HG03064 (cell line): ENCODE data around the gene CEBPG.

Experiments used
- ATAC-seq: cut with Tn5 transposase; IDR thresholded peaks from one replicate; pipeline ENCODE4 v1.9.1; 2021; ENCODE audit warnings: low read depth; ENCODE audit not compliant: unreplicated experiment

The CEBPG gene

GRCh38 chr19:33414667-33415605 lies 41.4 kb downstream of the CEBPG start:
- no peak for ATAC-seq

DNA sequence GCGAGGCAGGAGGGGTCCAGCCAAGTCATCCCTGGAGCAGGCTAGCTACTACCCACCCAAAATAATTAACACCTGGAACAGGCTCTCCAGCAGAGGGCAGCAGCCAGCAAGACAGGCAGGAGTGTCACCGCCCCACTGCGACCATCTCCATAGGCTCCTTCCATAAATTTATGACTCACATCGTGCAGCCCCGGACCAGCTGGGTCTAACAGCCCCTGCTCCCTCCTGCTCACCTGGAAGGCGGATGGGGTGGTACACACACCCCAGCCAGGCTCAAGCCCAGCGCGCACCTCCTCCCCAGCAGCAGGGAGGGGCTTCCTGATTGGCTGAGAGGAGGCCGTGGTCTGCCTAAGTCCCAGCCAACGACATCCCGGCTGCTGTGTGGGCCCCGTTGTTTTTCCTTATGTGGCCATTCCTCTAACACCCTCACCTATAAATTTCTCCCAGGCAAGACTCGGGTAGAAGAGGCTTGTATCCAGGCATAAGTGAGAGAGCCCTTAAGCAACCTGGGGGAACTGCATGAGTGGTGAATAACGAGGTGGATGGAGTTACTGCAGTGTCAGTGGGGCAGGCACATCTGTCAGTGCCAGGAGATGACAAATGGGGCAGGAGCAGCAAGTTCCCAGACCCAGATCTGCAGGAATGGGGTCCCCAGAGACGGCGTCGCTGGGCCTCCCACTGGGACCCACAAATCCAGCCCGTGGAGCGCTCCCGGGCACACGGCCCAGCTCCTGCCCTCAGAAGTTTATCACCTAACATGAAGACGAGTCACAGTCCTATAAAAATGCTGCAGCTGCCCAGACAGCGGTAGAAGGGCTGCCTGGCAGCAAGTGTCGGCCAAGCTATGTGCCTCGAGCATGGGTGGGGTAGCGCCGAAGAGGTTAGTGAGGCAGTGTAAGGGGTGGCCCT lies 43.1 kb downstream of the CEBPG start:
- no peak for ATAC-seq

GRCh38 chr19:33417751-33418150 lies 44.2 kb downstream of the CEBPG start:
- ATAC-seq: no peak

DNA sequence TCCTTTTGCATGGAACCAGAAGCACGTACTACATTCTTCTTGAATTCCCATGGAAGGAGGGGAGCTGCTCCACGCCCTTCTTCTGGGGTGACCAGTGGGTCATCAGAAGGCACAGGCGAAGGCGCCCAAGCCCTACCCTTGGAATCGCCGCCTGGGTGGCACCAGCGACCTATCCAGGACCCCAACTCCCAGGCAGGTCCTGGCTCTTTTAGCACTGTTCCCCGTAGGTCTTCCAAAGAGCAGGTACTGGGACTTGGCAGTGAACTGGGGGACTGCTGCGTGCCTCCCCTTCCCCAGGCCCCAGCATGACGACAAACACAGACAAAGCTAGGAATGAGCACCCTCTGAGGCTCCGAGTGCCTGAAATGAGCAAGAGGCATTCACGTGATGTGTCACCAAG lies 45.0 kb downstream of the CEBPG start:
- ATAC-seq: no peak

GRCh38 chr19:33418871-33419787 lies 45.6 kb downstream of the CEBPG start:
- no peak for ATAC-seq

- no peak for ATAC-seq
Measured at GRCh38 chr19:33419788-33420130, 46.2 kb downstream of the CEBPG start.

- no peak for ATAC-seq
Measured at GRCh38 chr19:33420821-33421220, 47.3 kb downstream of the CEBPG start.

GRCh38 chr19:33421368-33421767 lies 47.9 kb downstream of the CEBPG start:
- no peak for ATAC-seq

GRCh38 chr19:33422369-33423180 lies 49.1 kb downstream of the CEBPG start:
- no peak for ATAC-seq

GRCh38 chr19:33424181-33424580 lies 50.7 kb downstream of the CEBPG start:
- ATAC-seq: no peak

DNA sequence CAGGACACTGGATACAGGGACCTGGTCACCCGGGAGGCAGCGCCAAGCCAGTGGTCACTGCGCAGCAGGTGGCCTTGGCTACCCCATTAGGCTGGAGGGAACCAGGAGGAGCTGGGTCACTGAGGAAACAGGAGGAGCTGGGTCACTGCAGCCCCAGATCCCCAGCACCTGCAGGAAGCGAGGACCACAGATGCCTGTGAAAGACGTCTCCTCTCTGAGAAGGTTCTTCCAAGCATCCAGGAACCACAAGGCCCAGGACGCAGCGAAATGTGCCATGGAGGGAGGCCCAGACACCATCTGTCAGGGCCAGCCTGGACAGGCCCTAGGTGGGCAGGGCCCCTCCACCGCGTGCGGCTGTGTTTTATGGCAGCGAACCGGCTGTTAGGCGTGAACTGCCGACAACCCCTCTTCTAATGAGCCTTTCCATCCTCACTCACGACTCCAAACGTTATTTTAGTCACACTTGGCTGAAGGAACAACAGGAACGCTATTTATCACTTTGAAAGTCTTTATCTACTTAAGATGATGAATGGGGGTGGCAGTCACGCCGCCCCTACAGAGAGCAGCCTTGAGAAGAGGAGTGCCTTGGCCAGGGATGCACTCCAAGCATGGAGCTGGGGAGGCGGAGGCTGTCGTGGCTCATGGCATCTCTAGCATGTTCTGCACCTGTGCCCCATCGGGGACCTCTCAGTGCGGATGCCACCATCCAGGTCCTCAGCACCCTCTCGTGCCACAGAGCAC lies 53.3 kb downstream of the CEBPG start:
- ATAC-seq: no peak

GRCh38 chr19:33427801-33428626 lies 54.5 kb downstream of the CEBPG start:
- no peak for ATAC-seq

DNA sequence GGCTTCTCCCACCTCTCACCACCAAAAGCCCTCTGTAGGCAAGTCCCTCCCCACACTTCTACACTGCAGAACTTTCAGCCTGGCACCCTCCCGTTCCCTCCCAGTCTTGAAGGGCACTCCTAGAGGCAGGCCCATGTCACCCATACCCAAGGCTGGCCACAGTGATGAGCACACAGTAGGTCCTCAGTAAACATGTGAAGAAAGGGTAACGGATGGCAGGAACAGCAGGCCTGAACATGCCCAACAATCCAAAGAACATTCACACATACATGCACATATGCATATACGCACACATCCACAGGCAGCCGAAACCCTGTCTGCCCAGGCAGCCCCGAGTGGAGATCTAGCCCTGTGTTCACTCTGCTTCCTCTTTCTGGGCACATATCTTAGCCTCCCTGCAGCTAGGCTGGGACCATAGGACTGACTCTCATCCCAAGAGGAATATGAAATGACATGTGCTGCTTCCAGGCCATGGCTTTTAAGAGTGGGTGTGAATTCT lies 55.2 kb downstream of the CEBPG start:
- ATAC-seq: no peak

- ATAC-seq: no peak
Measured at GRCh38 chr19:33429891-33430673, 56.6 kb downstream of the CEBPG start.

GRCh38 chr19:33430674-33431277 lies 57.3 kb downstream of the CEBPG start:
- no peak for ATAC-seq

- ATAC-seq: no peak
Measured at GRCh38 chr19:33432015-33432414, 58.5 kb downstream of the CEBPG start.
